OCI-LY7 (cell line): ENCODE results near the gene DOK7. TPM values are rescaled to one million over a fixed set of nuclear protein-coding genes. Genes with fewer than 3 reads are reported as not detected.
A peak's percentile ranks its signal among the peaks of the same experiment; 100 is the strongest.

Experiments used
- BruUV-seq: library from RNA; stranded (reverse); fragments of 400-500 nt; replicated peaks from 2 replicates; lab custom pipeline; 2021; lab: Mats Ljungman, UMichigan
- CTCF ChIA-PET: fragments of 300-600 bp; sonication (Branson Sonifier 250); formaldehyde crosslinking; loops from one replicate; lab custom pipeline; 2022; ENCODE audit warnings: antibody characterized with exemption; ENCODE audit not compliant: unreplicated experiment; lab: Charles Lee
- POLR2A ChIA-PET: fragments of 300-600 bp; sonication (Branson Sonifier 250); formaldehyde crosslinking; loops from one replicate; lab custom pipeline; 2022; ENCODE audit warnings: antibody characterized with exemption; lab: Charles Lee
- DNase-seq: peaks from one replicate; pipeline ENCODE4 v3.0.0-alpha.2; 2015; ENCODE audit warnings: low spot score
- H2AFZ ChIP-seq: fragments of 200-600 bp; sonication (generic), shearing (Covaris generic); 2 replicates; pipeline ENCODE4 v1.6.1; 2014; ENCODE audit warnings: mild to moderate bottlenecking, antibody characterized with exemption, low read length, moderate library complexity
- H3K27ac ChIP-seq: fragments of 200-600 bp; sonication (generic); 2 replicates; pipeline ENCODE4 v1.5.1; 2014; ENCODE audit warnings: mixed run types, low read depth, mild to moderate bottlenecking, moderate library complexity, low read length, inconsistent platforms; ENCODE audit not compliant: poor library complexity, severe bottlenecking
- H3K36me3 ChIP-seq: fragments of 200-600 bp; sonication (generic); 2 replicates; pipeline ENCODE4 v1.6.1; 2014; ENCODE audit warnings: mild to moderate bottlenecking, antibody characterized with exemption, low read length, moderate library complexity, mixed read lengths; ENCODE audit not compliant: insufficient read depth
- H3K4me1 ChIP-seq: fragments of 200-600 bp; sonication (generic); 2 replicates; pipeline ENCODE4 v1.5.1; 2014; ENCODE audit warnings: mild to moderate bottlenecking, low read length; ENCODE audit not compliant: insufficient read depth, poor library complexity, severe bottlenecking
- H3K4me2 ChIP-seq: fragments of 200-600 bp; sonication (generic); 2 replicates; pipeline ENCODE4 v1.6.1; 2014; ENCODE audit warnings: mild to moderate bottlenecking, low read length
- H3K4me3 ChIP-seq: fragments of 200-600 bp; sonication (generic); 2 replicates; pipeline ENCODE4 v1.5.1; 2014; ENCODE audit warnings: mild to moderate bottlenecking, low read depth, low read length; ENCODE audit not compliant: poor library complexity, severe bottlenecking
- H3K79me2 ChIP-seq: fragments of 200-600 bp; sonication (generic); 2 replicates; pipeline ENCODE4 v1.6.1; 2016; ENCODE audit warnings: low read depth, mild to moderate bottlenecking, low read length, moderate library complexity, mixed read lengths; ENCODE audit not compliant: insufficient read depth
- H3K9me2 ChIP-seq: fragments of 200-600 bp; sonication (generic); 2 replicates; pipeline ENCODE4 v1.6.1; 2016; ENCODE audit warnings: mild to moderate bottlenecking, low read length, mixed read lengths; ENCODE audit not compliant: insufficient read depth
- H3K9me3 ChIP-seq: fragments of 200-600 bp; sonication (generic); 2 replicates; pipeline ENCODE4 v1.6.1; 2014; ENCODE audit warnings: mild to moderate bottlenecking, mixed run types, low read length, mixed read lengths
- H4K20me1 ChIP-seq: fragments of 200-600 bp; sonication (generic); 2 replicates; pipeline ENCODE4 v1.6.1; 2014; ENCODE audit warnings: mild to moderate bottlenecking, antibody characterized with exemption, low read length, moderate library complexity, mixed read lengths; ENCODE audit not compliant: insufficient read depth
- EZH2phosphoT487 ChIP-seq: fragments of 200-600 bp; sonication (generic); IDR thresholded peaks from 2 replicates; pipeline ENCODE4 v1.6.1; 2018; ENCODE audit warnings: low read depth, borderline replicate concordance, mild to moderate bottlenecking, mixed run types, antibody characterized with exemption, low read length, moderate library complexity, mixed read lengths
- intact Hi-C: fragments of 100-400 bp; cut with micrococcal nuclease; formaldehyde crosslinking; loops from one replicate; pipeline ENCODE4 v1.10.0; 2022; ENCODE audit not compliant: unreplicated experiment
- total RNA-seq, 2 experiments: library from RNA; depleted of rRNA in 1 of 2; stranded (reverse); fragments of >200 nt in 1 of 2; shearing (Covaris generic) in 1 of 2; gene quantifications; 2 replicates each; pipeline ENCODE4 v1.2.3, GENCODE V29; 2014 to 2022
- TF ChIP-seq, protein P1 (sequence below): fragments of 200-600 bp; sonication (generic); conservative IDR thresholded peaks from 2 replicates; pipeline ENCODE4 v1.5.1; 2014; ENCODE audit warnings: mild to moderate bottlenecking, antibody characterized with exemption, low read length, moderate library complexity, mixed read lengths

Gene DOK7
- total RNA-seq, 2 experiments from 2014 or later, result 1.5 TPM; not detected in 1

DNA sequence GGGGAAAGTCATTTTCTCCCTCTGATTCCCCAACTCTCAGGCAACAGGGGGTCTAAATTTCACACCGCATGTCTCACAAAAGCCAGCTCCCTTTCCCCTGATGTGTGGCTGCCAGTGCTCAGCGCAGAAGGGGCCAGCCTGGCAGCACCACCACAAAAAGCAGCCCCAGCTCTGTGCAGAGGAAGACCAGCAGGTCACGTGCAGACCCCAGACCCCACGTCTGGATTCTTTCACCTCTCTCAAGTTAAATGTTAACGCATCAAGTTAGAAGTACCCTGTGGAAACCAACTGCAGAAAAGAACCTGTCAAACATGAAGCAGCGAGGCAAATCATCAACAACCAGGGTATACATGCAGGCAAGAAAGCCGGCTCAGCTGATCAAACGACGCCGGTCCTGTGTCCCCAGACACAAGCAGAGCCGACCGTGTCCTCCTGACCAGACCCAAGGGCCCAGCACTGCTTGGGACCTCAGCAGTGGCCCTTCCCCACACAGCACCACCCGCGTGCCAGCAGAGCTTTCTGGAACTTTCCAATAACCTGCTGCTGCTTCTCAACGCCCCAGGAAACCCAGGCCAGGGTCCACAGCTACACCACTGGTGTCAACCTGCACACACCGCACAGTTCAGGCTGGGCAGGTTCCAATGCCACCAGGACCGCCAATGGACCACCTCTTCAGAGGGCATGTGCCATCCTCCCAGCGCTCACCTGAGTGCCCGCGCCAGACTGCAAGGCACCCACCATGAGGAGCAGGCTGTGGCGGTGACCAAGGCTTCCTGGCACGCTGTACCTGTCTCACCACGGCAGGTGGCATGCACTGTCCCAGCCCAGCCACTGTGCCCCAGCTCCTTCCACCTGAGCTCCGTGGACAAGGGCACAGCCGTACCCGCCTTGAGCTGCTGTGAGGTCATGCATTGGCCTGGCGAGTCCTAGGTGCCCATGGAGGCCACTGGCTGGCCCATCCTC is 65.1 kb downstream of the DOK7 start:
- Histone ChIP-seq H2AFZ (no peak overlapping the region), H3K36me3 (peaks cover 35% of the 10 kb centered on the region; the same call in 1 of the 2 replicates), H3K4me2 (no peak overlapping the region), H3K9me3 (no peaks in the 10 kb centered on the region), H3K4me3 (no peak overlapping the region), H3K4me1 (peaks cover 25% of the 10 kb centered on the region), H4K20me1 (peaks cover 14% of the 10 kb centered on the region; the same call in 1 of the 2 replicates), H3K27ac (no peak overlapping the region), H3K9me2 (no peaks in the 10 kb centered on the region), H3K79me2 (peaks cover 9% of the 10 kb centered on the region; the same call in 1 of the 2 replicates)
- TF ChIP-seq EZH2phosphoT487, result no peak
- TF ChIP-seq, protein P1, sequence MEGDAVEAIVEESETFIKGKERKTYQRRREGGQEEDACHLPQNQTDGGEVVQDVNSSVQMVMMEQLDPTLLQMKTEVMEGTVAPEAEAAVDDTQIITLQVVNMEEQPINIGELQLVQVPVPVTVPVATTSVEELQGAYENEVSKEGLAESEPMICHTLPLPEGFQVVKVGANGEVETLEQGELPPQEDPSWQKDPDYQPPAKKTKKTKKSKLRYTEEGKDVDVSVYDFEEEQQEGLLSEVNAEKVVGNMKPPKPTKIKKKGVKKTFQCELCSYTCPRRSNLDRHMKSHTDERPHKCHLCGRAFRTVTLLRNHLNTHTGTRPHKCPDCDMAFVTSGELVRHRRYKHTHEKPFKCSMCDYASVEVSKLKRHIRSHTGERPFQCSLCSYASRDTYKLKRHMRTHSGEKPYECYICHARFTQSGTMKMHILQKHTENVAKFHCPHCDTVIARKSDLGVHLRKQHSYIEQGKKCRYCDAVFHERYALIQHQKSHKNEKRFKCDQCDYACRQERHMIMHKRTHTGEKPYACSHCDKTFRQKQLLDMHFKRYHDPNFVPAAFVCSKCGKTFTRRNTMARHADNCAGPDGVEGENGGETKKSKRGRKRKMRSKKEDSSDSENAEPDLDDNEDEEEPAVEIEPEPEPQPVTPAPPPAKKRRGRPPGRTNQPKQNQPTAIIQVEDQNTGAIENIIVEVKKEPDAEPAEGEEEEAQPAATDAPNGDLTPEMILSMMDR, result no peak
- ChIA-PET POLR2A (no interaction called here), CTCF (no interaction called here)
- no TSS peak for BruUV-seq
- intact Hi-C loops, result no loop called here
- DNase-seq, result no peak

DNA sequence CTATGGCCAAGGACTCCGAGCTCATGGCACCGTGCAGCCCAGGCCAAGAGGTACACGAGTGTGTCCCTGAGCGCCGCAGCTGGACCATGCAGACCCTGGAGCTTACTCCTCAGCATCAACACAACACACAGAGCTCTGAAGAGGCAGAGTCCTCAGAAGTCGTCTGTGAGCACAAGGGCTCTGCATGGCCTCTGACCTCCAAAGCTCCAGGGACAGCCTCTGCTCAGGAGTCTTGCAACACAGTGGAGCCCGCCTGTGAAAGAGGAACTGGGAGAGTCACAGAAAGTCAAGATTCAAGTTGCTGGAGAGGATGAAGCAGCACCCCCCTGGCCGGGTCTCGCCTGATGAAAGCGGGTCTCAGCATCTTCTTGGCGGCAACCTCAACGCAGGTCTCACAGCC is 66.3 kb downstream of the DOK7 start:
- Histone ChIP-seq H3K9me3 (no peaks in the 10 kb centered on the region), H4K20me1 (peaks cover 14% of the 10 kb centered on the region; the same call in 1 of the 2 replicates), H3K4me3 (no peak overlapping the region), H2AFZ (no peak overlapping the region), H3K4me1 (peaks cover 25% of the 10 kb centered on the region), H3K27ac (no peak overlapping the region), H3K4me2 (peak overlapping the region; percentile 10; the same call in 1 of the 2 replicates), H3K36me3 (peaks cover 23% of the 10 kb centered on the region; the same call in 1 of the 2 replicates), H3K79me2 (peaks cover 9% of the 10 kb centered on the region; the same call in 1 of the 2 replicates), H3K9me2 (no peaks in the 10 kb centered on the region)
- intact Hi-C loops, result no loop called here
- ChIA-PET CTCF (no interaction called here), POLR2A (no interaction called here)
- peak; percentile 59 for DNase-seq
- no TSS peak for BruUV-seq
- TF ChIP-seq, protein P1, result no peak
- TF ChIP-seq EZH2phosphoT487, result no peak

DNA sequence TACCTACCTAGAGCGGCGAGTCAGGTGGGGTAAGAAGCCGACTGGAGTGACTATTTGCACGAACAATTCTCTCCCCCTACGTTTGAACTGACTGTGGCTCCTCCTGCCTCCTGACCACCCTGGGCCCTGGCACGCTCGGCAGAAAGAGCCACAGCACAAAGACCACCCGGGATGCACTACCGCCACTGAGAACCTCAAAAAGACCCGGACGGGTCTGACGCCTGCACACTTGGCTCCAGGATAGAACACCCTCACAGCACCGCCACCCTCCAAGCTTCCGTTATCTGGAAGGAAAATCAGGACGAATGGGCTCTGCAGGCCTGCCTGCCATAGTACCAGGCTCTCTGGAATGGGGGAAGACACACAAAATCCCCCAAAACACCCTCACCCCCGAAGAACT is 66.9 kb downstream of the DOK7 start:
- intact Hi-C loops, result no loop called here
- CTCF ChIA-PET, result no interaction called here

More for the DNA sequence above, 66.9 kb downstream of the DOK7 start:
- H3K9me3 ChIP-seq, result no peaks in the 10 kb centered on the region
- peaks cover 9% of the 10 kb centered on the region; the same call in 1 of the 2 replicates for H3K79me2 ChIP-seq
- peaks cover 16% of the 10 kb centered on the region; the same call in 1 of the 2 replicates for H3K36me3 ChIP-seq
- no peaks in the 10 kb centered on the region for H3K9me2 ChIP-seq
- DNase-seq, result no peak
- H2AFZ ChIP-seq, result no peak overlapping the region
- H3K27ac ChIP-seq, result no peak overlapping the region
- H3K4me3 ChIP-seq, result no peak overlapping the region
- H3K4me2 ChIP-seq, result no peak overlapping the region
- no TSS peak for BruUV-seq
- H4K20me1 ChIP-seq, result peaks cover 14% of the 10 kb centered on the region; the same call in 1 of the 2 replicates
- TF ChIP-seq, protein P1, result no peak
- TF ChIP-seq EZH2phosphoT487, result no peak
- POLR2A ChIA-PET, result no interaction called here
- peaks cover 25% of the 10 kb centered on the region for H3K4me1 ChIP-seq
